Stimulated activated CD8-positive, alpha-beta memory T cell treated with anti-CD3 and anti-CD28 coated beads, Interleukin-15, amount 100 ng/mL, for 48 hours (primary cell): ENCODE data around the gene AJAP1.

Source experiments
- DNase-seq, 2 donors: peaks; one replicate each; pipeline ENCODE4 v3.0.0-alpha.2; 2020; ENCODE audit warnings: low read depth in 2 of 2

The AJAP1 gene

DNA sequence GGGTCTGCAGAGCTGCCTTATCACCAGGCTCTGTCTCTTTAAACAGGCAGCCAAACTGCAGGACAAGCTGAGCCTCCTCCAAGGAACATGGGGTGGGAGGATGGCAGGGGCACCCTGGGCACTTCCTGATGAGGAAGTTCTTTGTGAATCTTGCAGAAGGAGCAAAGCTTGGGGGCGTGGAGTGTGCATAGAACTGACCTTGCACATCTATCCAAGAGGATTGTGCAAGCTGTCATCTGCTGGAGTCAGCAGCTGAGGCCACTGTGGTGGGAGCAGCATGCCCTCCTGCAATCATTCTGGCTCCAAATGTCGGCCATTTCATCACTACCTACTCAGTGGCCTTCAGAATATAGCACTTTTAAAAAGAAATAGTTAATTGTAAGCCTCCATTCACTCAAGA is 182.2 kb downstream of the AJAP1 start:
- no peak for DNase-seq

DNA sequence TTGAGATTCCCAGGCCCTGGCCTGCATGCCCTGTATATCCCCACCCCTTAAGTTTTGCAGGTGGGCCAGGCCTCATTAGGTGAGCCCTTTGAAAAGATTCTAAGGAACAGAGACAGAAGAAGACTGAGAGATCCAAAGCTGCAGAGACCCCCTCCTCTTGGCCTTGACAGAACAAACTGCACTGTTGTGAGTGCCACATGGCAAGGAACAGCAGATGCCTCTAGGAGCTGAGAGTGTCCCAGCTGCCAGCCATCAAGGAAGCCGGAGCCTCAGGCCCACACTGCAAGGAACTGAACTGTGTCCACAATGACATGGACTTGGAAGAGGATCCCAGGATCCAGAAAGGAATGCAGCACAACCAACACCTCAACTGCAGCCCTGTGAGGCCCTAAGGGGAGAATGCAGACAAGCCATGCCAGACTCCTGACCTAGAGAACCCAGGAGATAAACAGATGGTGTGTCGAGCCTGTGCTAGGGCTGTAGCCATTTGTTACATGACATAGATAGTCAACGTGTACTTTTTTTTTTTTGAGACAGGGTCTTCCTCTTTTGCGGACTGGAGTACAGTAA is 182.7 kb downstream of the AJAP1 start:
- DNase-seq: no peak

DNA sequence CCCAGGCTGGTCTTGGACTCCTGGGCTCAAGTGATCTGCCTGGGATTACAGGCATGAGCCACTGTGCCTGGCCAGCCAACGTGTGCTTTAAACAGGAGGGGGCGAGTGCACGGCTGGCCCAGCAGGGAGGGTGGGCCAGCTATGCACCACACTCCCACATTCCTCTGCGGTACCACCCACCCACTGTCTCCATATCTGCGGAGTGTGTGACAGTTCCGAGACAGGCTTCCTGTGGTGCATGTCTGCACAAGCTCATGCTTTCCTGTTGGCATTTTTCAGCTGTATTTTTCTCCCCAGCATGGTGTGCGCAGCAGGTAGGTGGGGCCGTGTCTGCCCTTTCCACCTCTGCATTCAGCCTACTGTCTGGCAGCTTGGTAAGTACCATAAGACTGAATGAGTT is 183.3 kb downstream of the AJAP1 start:
- no peak for DNase-seq

DNA sequence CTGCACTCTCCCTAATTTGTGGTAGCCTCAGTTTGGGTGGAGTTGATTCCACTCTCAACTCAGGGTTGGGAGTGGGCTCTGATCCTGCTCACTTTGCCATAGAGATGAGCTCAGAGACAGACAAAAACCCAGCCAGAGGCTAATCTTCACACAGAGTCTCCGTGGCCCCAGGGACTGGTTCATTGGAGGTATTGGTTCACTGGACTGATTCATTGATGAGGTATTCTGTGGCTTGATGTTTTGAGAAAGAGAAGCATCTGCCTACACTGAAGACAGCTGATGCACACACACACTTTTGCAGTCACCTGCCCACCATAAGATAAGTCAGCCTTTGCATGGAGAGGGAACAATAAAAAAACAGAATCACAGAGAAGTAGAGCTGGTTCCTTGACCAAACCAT is 183.8 kb downstream of the AJAP1 start:
- no peak for DNase-seq
